Muscle of back (tissue), 11 donors: Measurements from ENCODE around the gene GP1BB. TPM values are rescaled to one million over a fixed set of nuclear protein-coding genes. Genes with fewer than 3 reads are reported as not detected.
A peak's percentile ranks its signal among the peaks of the same experiment; 100 is the strongest.
"Not testable (repeated sequence)": the region's sequence is repeated elsewhere in the genome, so short reads cannot be mapped to it uniquely, and the experiment has no call there.

Experiments used
- DNase-seq, 3 donors: peaks; one replicate each; pipeline versions ENCODE4 v3.0.0 to v3.0.0-alpha.2; 2013
- polyA plus RNA-seq, 10 donors: library from polyadenylated mRNA; unstranded; fragments of 120-200 nt; gene quantifications; one replicate each; pipeline ENCODE4 v1.2.1, GENCODE V29; 2013; ENCODE audit not compliant: insufficient read length in 10 of 10

Gene GP1BB
- polyA plus RNA-seq, 10 donors: 4.2 to 15.9 (median 12.4) TPM

DNA sequence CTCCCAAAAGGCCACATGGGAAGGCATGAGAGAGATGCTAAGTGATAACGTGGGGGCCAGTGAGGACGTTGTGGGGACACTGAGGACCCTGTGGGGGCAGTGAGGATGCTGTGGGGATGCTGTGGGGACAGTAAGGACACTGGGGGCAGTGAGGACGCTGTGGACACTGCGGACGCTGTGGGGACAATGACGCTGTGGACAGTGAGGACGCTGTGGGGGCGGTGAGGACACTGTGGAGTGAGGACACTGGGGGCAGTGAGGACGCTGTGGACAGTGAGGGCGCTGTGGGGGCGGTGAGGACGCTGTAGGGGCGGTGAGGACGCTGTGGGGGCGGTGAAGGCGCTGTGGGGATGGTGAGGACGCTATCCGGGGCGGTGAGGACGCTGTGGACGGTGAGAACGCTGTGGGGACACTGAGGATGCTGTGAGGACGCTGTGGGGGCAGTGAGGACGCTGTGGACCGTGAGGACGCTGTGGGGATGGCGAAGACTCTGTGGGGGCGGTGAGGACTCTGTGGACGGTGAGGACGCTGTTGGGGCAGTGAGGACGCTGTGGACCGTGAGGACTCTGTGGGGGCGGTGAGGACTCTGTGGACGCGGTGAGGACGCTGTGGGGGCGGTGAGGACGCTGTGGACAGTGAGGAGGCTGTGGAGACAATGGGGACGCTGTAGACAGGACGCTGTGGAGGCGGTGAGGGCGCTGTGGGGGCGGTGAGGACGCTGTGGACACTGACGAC, 1.8 kb downstream of the GP1BB start:
- DNase-seq: no peak

DNA sequence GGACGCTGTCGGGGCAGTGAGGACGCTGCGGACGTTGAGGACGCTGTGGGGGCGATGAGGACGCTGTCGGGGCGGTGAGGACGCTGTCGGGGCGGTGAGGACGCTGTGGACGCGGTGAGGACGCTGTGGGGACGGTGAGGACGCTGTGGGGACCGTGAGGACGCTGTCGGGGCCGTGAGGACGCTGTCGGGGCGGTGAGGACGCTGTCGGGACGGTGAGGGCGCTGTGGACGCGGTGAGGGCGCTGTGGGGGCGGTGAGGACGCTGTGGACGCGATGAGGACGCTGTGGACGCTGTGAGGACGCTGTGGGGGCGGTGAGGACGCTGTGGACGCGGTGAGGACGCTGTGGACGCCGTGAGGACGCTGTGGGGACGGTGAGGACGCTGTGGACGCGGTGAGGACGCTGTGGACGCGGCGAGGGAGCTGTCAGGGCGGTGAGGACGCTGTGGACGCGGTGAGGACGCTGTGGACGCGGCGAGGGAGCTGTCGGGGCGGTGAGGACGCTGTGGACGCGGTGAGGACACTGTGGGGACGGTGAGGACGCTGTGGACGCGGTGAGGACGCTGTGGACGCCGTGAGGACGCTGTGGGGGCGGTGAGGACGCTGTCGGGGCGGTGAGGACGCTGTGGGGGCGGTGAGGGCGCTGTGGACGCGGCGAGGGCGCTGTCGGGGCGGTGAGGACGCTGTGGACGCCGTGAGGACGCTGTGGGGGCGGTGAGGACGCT, 2.9 kb downstream of the GP1BB start:
- not testable (repeated sequence) for DNase-seq

DNA sequence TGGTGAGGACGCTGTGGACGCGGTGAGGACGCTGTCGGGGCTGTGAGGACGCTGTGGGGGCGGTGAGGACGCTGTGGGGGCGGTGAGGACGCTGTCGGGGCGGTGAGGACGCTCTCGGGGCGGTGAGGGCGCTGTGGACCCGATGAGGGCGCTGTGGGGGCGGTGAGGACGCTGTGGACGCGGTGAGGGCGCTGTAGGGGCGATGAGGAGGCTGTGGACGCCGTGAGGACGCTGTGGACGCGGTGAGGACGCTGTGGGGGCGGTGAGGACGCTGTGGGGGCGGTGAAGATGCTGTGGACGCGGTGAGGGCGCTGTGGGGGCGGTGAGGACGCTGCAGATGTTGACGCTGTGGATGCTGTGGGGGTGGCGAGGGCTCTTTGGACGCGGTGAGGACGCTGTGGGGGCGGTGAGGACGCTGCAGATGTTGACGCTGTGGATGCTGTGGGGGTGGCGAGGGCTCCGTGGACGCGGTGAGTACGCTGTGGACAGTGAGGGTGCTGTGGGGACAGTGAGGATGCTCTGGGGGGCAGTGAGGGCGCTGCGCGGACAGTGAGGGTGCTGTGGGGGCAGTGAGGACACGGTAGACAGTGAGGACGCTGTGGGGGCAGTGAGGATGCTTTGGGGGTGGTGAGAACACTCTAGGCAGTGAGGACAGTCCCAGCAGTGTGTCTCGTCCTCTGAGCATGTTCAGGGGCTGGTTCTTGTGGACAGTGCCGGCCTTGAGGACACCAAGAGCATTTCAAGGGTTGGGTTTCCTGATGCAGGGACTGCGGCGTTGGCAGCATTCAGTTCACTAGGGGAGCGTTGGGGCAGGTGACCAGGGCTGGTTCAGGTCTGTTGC, 4.2 kb downstream of the GP1BB start:
- no peak for DNase-seq

DNA sequence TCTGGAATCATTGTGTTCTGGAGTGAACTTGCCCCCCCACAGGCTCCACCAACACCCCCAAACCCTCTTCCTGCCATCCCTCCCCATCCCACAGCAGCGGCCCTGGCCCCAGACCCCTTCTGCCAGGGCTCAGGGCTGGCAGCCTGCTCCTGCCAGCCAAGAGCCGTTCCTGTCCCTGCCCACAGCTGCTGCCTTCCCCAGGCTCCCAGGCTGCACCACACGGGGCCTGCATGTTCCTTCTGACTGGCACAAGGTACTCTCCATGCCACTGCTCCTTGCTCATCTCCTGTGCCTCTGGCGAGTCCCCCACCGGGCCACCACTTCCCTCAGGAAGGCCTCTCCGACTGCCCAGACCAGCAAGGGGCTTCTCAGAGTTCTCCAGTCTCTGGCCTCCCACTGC, 4.9 kb downstream of the GP1BB start:
- no peak for DNase-seq

DNA sequence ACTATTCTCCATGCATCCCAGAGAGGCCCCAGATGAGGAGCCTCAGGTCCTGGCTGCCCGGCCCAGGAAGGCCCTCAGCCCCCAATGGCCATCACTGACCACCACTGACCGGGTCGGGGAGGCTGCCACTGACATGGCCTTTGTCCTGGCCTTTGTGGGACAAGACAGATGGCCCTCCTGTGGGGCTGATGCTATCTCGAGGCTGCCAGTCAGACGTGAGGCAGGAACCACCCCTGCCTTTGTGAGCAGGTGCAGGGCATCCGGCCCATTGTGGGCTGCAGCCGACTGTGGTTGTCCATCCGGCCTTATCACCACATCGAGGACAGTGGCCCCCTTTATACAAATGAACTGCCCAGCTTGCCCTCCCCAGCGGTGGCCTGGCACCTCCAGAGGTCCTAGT, 5.5 kb downstream of the GP1BB start:
- DNase-seq: no peak

DNA sequence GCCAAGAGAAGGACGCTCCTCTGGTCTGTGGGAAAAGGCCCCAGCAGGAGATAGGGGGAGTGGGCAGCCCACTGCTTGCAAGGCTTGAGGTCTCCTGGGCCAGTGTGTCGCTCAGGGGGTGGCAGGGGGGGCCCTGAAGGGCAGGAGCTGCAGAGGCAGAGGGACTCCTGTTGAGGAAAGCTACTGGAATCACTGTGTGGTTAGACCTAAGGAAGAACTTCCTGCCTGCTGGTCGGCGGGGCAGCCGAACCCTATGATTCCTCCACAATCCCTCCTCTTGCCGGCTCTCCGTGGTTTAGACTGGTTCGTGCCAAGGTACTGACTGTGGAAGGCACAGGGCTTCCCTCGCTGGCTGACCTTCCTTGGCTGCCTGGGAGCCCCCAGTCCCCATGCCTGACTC, 6.2 kb downstream of the GP1BB start:
- DNase-seq: no peak

DNA sequence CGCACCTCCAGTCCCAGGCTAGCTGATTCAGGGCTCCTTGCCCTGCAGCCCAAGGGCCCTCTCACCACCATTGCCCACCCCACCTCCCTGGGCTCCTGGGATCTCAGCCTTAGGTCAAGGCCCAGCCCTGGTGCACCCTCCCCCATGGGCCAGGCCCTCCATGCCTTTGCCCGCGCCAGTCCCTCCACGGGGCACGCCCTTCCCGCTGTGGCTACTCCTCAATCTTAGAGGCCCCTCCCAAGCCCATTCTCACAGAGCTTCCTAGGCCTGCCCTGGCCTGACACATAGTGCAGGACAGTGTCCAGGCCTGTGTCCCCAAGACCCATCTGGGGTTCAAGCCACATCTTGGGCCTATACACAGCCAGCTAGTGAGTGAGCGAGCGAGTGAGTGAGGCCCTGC, 6.9 kb downstream of the GP1BB start:
- no peak for DNase-seq

DNA sequence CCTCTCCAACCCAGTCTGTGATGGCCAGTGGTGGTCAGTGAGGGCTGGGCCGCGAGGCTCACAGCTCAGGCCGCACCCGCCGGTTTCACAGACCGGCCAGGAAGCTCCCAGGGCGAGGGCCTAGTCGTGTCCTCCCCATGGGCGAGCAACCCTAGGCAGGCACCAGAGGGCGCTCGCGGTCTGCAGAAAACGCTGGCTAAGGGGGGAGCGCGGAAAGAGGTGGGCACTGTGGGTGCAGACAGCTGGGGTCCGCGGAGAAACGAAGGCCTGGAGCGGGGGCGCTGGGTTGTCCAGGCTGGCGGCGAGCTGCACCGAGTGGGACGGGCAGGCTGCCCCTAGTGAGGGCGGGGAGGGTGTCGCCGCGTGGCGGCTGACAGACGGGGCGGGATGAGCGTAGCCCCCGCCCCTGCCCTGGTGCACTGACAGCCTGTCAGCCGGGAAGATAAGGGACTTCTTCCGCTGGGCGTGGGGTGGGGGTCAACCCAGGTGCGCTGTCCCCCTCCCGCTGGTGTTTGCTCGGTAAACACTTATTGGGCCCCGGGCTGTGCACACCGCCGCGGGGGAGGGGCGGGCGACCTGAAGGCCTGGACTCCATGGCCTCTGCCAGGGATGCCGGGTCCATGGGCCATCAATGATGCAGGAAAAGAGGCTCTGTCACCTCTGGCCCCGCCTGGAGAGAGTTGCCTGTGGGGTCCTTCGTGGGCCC, 7.5 kb downstream of the GP1BB start:
- DNase-seq: peak; percentile 78 to 94 (median 87)

DNA sequence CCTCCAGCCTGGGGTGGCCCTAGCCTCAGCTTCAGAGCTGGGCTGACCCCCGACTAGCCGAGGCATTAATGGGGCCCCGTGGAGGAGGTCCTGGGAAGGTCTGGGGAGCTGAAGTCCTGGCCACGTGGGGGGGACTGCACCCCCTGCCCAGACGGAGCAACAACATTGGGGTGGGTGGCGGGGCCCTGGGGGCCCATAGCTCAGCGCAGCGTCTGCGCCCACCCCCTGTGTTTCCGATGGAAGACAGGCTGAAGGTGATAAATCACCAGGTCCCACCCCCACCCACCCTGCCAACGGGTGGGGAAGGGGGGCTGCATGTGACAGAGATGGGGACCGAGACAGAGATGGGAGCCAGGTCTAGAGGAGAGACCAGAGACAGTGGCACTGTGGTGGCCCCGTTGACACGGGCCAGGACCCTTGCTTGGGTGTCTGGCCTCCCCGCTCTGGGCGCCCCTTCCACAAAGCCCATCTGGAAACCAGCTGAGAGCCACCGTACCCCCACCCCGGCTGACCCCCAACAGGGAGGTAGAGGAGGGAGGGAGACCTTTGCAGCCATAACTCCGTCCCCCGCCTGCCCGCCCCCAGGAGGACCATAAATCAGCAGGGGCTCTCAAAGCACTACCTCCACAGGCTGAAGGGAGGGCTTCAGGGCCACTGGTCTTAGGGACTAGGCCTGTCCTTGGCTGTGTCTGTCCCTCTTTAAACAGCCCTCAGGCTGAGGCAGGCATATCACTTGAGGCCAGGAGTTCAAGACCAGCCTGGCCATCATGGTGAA, 8.2 kb downstream of the GP1BB start:
- no peak for DNase-seq

DNA sequence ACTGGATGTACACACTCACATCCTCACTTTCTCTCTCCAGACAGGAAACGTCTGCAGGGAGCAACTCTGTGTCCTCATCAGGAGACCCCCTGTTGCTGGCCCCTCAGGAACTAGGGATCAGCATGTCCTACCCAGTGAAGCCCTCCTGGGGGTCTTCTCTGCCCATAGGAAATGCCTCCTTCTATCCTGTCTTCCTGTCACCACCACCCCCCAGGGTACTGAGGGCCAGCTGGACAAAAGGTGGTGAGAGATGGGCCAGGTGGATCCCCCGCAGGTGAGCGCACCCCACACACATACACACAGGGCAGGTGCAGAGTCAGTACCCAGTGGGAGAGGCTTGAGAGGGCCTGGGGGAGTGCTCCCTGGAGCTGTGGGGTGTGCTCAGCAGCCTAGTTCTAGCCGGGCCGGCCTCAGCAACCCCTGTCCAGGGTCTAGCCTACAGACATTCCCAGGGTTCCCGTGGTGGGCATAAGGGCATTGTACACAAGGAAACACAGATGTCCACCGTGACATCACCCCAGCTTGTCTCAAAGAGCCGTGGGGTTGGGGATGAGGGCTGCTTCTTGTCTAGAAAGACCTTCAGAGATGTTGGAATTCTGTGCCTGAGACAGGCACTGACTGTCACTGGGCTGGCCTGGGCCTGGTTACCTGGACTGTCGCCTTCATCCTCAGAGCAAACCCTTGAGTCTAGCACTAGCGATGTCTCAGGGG, 9.2 kb downstream of the GP1BB start:
- no peak for DNase-seq

DNA sequence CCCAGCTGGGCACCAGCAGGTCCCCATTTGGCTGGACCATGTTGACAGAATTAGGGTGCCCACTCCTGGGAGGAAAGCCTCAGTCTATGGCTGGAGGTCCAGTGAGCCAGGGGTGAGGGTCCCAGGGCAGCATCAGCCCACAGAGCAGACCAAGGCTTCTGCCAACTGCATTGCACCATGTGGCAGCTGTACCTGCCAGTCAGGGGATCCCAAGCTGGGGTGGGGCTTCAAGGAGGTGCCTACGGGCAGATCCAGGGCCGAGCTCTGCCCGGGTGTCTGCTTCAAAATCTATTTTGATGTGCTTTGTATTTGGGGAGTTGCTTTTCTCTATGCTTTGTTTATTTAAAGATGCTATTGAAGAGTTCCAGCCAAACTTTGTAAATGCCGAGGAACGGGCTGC, 10.4 kb downstream of the GP1BB start:
- no peak for DNase-seq

DNA sequence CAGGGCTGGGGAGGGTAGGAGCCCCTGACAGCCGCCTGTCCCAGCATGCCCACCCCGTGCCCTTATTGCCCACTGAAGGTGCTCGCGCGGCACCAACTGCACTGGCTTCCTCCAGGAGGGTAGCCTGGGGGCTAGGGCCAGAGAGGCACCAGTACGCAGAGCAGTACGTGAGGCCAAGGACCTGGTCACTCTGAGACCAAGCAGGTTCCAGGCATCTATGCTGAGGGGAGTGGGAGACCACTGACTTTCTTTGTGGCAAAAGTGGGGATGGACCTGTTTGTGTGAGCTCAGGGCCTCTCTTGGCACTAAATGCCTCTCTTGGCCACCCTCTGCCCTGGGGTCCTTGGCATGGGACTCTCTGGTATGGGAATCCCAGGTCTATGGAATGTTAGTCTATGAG, 10.8 kb downstream of the GP1BB start:
- no peak for DNase-seq

DNA sequence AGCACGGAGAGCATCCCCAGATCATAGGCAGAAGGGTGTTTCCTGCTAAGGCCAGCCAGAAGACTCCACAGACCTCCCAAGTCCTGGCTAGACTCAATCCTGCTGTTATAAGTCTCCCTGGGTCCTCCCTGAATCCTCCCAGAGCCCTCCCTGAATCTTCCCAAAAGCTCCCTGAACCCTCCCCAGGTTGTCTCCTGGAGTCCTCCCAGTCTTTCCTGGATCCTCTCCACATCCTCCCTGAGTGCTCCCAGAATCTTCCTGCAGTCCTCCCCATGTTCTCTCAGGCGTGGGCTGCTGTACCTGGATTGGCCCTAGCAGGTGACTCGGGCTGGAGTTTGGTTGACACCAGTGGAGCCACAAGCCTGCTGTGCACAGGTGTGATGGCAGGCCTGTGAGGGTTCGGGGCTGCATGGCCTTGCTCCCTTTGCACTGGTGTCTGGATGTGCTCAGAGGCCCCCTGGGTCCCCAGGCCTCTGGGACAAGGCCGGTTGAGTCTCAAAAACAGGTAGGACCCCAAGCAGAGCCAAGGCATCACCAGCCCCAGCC, 11.6 kb downstream of the GP1BB start:
- no peak for DNase-seq

DNA sequence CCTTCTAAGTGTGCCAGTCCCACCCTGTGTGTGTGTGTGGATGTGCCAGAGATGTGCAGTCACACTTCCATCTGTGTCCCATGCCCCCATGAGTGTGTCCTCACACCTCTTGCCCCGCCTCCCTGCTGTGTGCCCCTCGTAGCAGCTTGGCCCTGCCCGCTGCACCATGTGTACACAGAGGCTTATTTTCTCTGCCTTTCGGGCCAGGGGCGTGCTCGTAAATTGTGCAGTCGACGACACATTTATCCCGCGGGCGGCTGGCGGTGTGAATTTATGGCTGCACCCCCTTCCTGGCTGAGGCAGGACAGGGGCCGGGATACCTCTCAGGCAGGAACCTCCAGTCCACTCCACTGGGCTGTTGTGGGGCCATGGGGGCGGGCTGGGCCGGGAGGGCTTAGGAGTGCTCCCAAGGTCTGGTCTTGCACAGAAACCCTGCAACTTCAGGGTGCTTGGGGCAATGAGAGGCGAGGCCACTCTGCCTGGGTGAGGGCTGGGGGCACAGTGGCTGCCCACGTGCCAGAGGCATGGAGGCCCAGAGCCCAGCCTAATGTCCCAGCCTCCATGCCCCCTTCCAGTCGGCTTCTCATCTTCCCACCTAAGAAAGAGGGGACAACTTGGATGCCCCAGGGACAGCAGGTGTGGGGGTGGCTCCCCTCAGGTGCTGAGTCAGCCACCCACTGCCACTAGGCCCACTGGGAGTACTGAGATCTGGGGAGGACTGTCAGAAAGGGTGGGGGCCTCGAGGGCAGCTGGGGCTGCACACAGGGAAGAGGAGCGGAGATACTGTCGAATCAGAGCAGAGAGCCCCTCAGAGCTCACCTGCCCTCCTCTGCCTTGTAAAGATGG, 12.5 kb downstream of the GP1BB start:
- no peak for DNase-seq

DNA sequence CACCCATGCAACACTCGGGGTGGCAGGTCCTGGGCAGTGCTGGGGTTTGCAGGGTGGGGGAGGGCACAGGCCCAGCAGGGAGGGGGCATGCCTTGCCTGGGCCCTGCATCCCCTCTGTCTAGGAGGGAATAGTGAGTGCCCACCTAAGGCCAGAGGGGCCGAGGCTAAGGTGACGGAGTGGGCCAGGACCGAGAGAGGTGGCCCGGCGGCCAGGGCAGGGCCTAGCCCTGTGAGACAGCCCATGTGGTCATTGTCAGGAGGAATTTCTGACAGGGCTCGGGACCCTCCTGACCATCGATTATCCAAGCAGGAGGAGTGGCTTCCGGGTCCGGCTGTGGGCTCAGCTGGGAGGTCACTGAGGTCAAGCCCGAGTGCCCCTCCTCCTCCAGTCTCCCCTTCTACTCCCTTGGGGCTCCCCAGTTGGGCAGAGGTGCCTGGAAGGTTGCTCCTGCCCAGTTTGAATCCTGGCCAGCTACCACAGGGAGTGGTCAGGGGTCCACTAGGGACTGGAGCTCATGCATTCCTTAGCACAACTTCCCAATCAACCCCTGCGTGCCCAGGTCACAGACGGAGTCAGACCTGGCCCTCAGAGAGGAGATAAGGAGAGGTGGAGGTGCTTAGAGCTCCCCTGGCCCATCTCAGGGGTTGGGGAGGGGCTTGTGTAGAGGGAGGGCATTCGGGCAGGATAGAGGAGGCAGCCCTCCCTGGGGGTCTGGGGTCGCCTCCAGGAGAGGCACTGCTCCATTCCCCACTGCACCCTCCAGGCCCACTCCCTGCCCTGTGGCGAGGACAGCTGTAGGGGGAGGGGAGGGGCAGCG, 14.7 kb downstream of the GP1BB start:
- DNase-seq: no peak

DNA sequence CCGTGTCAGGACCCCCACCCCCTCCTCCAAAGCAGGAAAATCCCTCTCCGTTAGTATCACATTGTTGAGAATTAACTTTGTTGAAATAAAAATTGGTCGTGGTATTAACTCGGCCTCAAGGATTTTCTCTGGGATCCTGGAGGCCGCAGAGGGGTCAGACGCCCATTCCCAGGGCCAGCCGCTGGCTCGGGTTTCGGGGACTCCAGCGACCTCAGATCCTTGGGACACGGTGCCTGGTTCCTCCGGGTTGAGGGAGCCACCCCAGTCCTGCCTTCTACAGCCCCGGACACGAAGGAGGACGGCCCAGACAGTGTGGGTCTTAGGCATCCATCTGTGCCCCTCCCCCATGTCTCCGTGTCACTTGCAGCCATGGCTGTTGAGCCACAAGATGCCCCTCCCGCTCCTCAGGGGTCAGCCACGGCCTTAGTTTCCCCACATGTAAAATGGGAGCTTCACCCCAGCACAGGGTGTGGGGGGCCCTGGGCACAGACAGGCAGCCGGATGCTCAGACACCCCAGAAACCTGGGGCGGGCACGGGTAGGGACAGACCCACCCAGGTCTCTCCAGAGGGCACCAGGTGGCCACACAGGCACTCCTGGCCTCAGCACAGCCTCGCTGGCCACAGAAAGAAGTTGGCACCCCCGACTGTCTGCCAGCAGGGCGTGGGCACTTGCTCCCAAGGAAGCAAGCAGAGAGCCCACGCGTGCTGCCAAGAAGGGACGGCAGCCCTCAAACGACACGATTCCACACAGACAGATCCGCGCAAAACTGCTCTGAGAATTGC, 15.5 kb downstream of the GP1BB start:
- no peak for DNase-seq

DNA sequence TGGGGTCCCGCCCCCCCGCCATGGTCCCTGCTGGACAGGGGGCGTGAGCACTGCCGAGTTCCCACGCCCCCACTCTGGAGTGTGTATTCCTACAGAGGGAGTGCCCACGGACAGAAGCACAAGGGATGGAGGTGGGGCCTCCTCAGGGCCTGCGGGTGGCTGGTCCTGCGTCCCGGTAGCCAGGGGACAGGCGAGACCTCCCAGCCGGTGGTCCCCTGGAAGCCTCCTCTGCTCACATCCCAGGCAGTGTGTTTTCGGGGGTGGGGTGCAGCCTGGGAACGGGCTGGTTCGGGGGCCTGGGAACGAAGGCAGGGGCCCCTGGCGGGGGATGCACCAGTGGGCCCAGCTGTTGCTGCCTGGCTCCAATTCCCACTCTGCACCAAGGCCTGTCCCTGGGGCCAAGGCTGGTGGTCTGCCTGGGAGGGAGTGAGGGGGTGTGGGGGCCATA, 16.1 kb downstream of the GP1BB start:
- DNase-seq: no peak
